Osteocyte (in vitro differentiated cells): Measurements from ENCODE around the gene MYO18B. TPM values are rescaled to one million over a fixed set of nuclear protein-coding genes. Genes with fewer than 3 reads are reported as not detected.

Experiments
- DNase-seq: peaks from one replicate; pipeline ENCODE4 v3.0.0; 2021; ENCODE audit warnings: mixed read lengths; ENCODE audit not compliant: unreplicated experiment; ENCODE audit errors: extremely low spot score
- H3K27ac Mint-ChIP-seq: one replicate; pipeline ENCODE4 v1.8.0; 2021; ENCODE audit warnings: mild to moderate bottlenecking, mixed read lengths; ENCODE audit not compliant: unreplicated experiment
- H3K27me3 Mint-ChIP-seq: one replicate; pipeline ENCODE4 v1.8.0; 2021; ENCODE audit warnings: mixed read lengths; ENCODE audit not compliant: unreplicated experiment
- H3K36me3 Mint-ChIP-seq: one replicate; pipeline ENCODE4 v1.8.0; 2021; ENCODE audit warnings: mixed read lengths; ENCODE audit not compliant: unreplicated experiment
- H3K4me1 Mint-ChIP-seq: one replicate; pipeline ENCODE4 v1.8.0; 2021; ENCODE audit warnings: mixed read lengths; ENCODE audit not compliant: unreplicated experiment
- H3K4me3 Mint-ChIP-seq: one replicate; pipeline ENCODE4 v1.8.0; 2021; ENCODE audit warnings: mild to moderate bottlenecking, moderate library complexity, mixed read lengths; ENCODE audit not compliant: unreplicated experiment
- H3K9me3 Mint-ChIP-seq: one replicate; pipeline ENCODE4 v1.8.0; 2021; ENCODE audit warnings: mixed read lengths; ENCODE audit not compliant: unreplicated experiment
- CTCF ChIP-seq: fragments of 200-600 bp; sonication (generic); IDR thresholded peaks from 2 replicates; pipeline ENCODE4 v1.5.0; 2021; ENCODE audit warnings: antibody characterized with exemption, mild to moderate bottlenecking, moderate library complexity
- total RNA-seq: library from RNA; stranded (reverse); gene quantifications from 2 replicates; pipeline ENCODE4 v1.2.1, GENCODE V29; 2021

Gene MYO18B
- total RNA-seq, 1 donor from 2014 or later, result not detected

GRCh38 chr22:26045860-26046259 is 303.9 kb downstream of the MYO18B start:
- H3K4me1 Mint-ChIP-seq, result no peaks in the 10 kb centered on the region
- H3K36me3 Mint-ChIP-seq, result no peaks in the 10 kb centered on the region
- no peak overlapping the region for H3K27ac Mint-ChIP-seq
- H3K9me3 Mint-ChIP-seq, result peaks cover 10% of the 10 kb centered on the region
- no peaks in the 10 kb centered on the region for H3K27me3 Mint-ChIP-seq
- DNase-seq, result no peak
- TF ChIP-seq CTCF, result no peak
- no peak overlapping the region for H3K4me3 Mint-ChIP-seq

- Mint-ChIP-seq H3K4me1 (no peaks in the 10 kb centered on the region), H3K27me3 (peaks cover 3% of the 10 kb centered on the region), H3K27ac (no peak overlapping the region), H3K9me3 (peaks cover 10% of the 10 kb centered on the region), H3K4me3 (no peak overlapping the region), H3K36me3 (no peaks in the 10 kb centered on the region)
- TF ChIP-seq CTCF, result no peak
- DNase-seq, result no peak
Observed at GRCh38 chr22:26047516-26047915, 305.5 kb downstream of the MYO18B start.

- Mint-ChIP-seq H3K9me3 (peaks cover 7% of the 10 kb centered on the region), H3K4me3 (no peak overlapping the region), H3K4me1 (no peaks in the 10 kb centered on the region), H3K27ac (no peak overlapping the region), H3K27me3 (peaks cover 3% of the 10 kb centered on the region), H3K36me3 (no peaks in the 10 kb centered on the region)
- no peak for DNase-seq
- no peak for TF ChIP-seq CTCF
Observed at GRCh38 chr22:26047920-26048319, 305.9 kb downstream of the MYO18B start.

- H3K4me1 Mint-ChIP-seq, result no peaks in the 10 kb centered on the region
- no peak overlapping the region for H3K27ac Mint-ChIP-seq
- no peaks in the 10 kb centered on the region for H3K36me3 Mint-ChIP-seq
- H3K4me3 Mint-ChIP-seq, result no peak overlapping the region
- TF ChIP-seq CTCF, result no peak
- H3K9me3 Mint-ChIP-seq, result peaks cover 4% of the 10 kb centered on the region
- DNase-seq, result no peak
- peaks cover 3% of the 10 kb centered on the region for H3K27me3 Mint-ChIP-seq
Observed at GRCh38 chr22:26050079-26050478, 308.1 kb downstream of the MYO18B start.

- H3K27me3 Mint-ChIP-seq, result peaks cover 6% of the 10 kb centered on the region
- no peak overlapping the region for H3K27ac Mint-ChIP-seq
- no peaks in the 10 kb centered on the region for H3K4me1 Mint-ChIP-seq
- no peak for TF ChIP-seq CTCF
- DNase-seq, result no peak
- no peak overlapping the region for H3K4me3 Mint-ChIP-seq
- no peaks in the 10 kb centered on the region for H3K36me3 Mint-ChIP-seq
- H3K9me3 Mint-ChIP-seq, result no peaks in the 10 kb centered on the region
Observed at GRCh38 chr22:26053737-26054316, 311.8 kb downstream of the MYO18B start.
